HEK293 (cell line): Measurements from ENCODE around the gene BBX.
A peak's percentile ranks its signal among the peaks of the same experiment; 100 is the strongest.

Experiments
- BCL11A ChIP-seq: fragments of 450-650 bp; formaldehyde crosslinking; IDR thresholded peaks from 2 replicates; pipeline ENCODE4 v1.5.1; 2016; ENCODE audit warnings: low read depth, missing biosample characterization, missing genetic modification characterization
- HOXA7 ChIP-seq: sonication (generic); formaldehyde crosslinking; IDR thresholded peaks from 2 replicates; pipeline ENCODE4 v1.8.1; 2022; ENCODE audit warnings: missing genetic modification reagents, borderline replicate concordance
- HOXD13 ChIP-seq: sonication (generic); formaldehyde crosslinking; IDR thresholded peaks from 2 replicates; pipeline ENCODE4 v1.8.0; 2022; ENCODE audit warnings: missing genetic modification reagents, borderline replicate concordance
- INSM2 ChIP-seq: fragments of 450-650 bp; formaldehyde crosslinking; IDR thresholded peaks from 2 replicates; pipeline ENCODE4 v1.5.1; 2016; ENCODE audit warnings: missing biosample characterization, missing genetic modification characterization
- KLF17 ChIP-seq: fragments of 450-650 bp; formaldehyde crosslinking; IDR thresholded peaks from 2 replicates; pipeline ENCODE4 v1.5.1; 2016; ENCODE audit warnings: missing biosample characterization, missing genetic modification characterization
- MZF1 ChIP-seq: fragments of 450-650 bp; formaldehyde crosslinking; IDR thresholded peaks from 2 replicates; pipeline ENCODE4 v1.5.1; 2017; ENCODE audit warnings: missing biosample characterization, missing genetic modification characterization, borderline replicate concordance
- REST ChIP-seq: fragments of 450-650 bp; formaldehyde crosslinking; IDR thresholded peaks from 2 replicates; pipeline ENCODE4 v1.5.1; 2016; ENCODE audit warnings: missing biosample characterization, missing genetic modification characterization
- SP2 ChIP-seq: fragments of 450-650 bp; formaldehyde crosslinking; IDR thresholded peaks from 2 replicates; pipeline ENCODE4 v1.5.1; 2016; ENCODE audit warnings: missing biosample characterization, missing genetic modification characterization
- YY1 ChIP-seq: fragments of 450-650 bp; formaldehyde crosslinking; IDR thresholded peaks from 2 replicates; pipeline ENCODE4 v1.5.1; 2018; ENCODE audit warnings: missing biosample characterization, missing genetic modification characterization
- ZBTB10 ChIP-seq: fragments of 450-650 bp; formaldehyde crosslinking; IDR thresholded peaks from 2 replicates; pipeline ENCODE4 v1.5.1; 2016; ENCODE audit warnings: missing biosample characterization, missing genetic modification characterization
- ZBTB48 ChIP-seq: fragments of 450-650 bp; formaldehyde crosslinking; IDR thresholded peaks from 2 replicates; pipeline ENCODE4 v1.5.1; 2016; ENCODE audit warnings: missing biosample characterization, missing genetic modification characterization
- ZBTB8A ChIP-seq: fragments of 450-650 bp; formaldehyde crosslinking; IDR thresholded peaks from 2 replicates; pipeline ENCODE4 v1.5.1; 2016; ENCODE audit warnings: missing biosample characterization, missing genetic modification characterization
- ZNF112 ChIP-seq: fragments of 450-650 bp; formaldehyde crosslinking; IDR thresholded peaks from 2 replicates; pipeline ENCODE4 v1.5.0; 2017; ENCODE audit warnings: missing biosample characterization, missing genetic modification characterization
- ZNF19 ChIP-seq: fragments of 450-650 bp; formaldehyde crosslinking; IDR thresholded peaks from 2 replicates; pipeline ENCODE4; 2016; ENCODE audit warnings: missing biosample characterization, missing genetic modification characterization, low read depth
- ZNF221 ChIP-seq: fragments of 450-650 bp; formaldehyde crosslinking; IDR thresholded peaks from 2 replicates; pipeline ENCODE4 v1.5.1; 2017; ENCODE audit warnings: missing biosample characterization, missing genetic modification characterization, borderline replicate concordance
- ZNF266 ChIP-seq: fragments of 450-650 bp; formaldehyde crosslinking; IDR thresholded peaks from 2 replicates; pipeline ENCODE4 v1.5.1; 2016; ENCODE audit warnings: missing biosample characterization, missing genetic modification characterization, low read depth
- ZNF335 ChIP-seq: fragments of 450-650 bp; formaldehyde crosslinking; conservative IDR thresholded peaks from 2 replicates; pipeline ENCODE4 v1.5.1; 2016; ENCODE audit warnings: missing biosample characterization, missing genetic modification characterization
- ZNF433 ChIP-seq: fragments of 450-650 bp; formaldehyde crosslinking; IDR thresholded peaks from 2 replicates; pipeline ENCODE4 v1.5.1; 2016; ENCODE audit warnings: missing biosample characterization, missing genetic modification characterization, low read depth
- ZNF530 ChIP-seq: fragments of 450-650 bp; formaldehyde crosslinking; IDR thresholded peaks from 2 replicates; pipeline ENCODE4 v1.5.1; 2016; ENCODE audit warnings: low read depth, missing biosample characterization, missing genetic modification characterization
- ZNF544 ChIP-seq: fragments of 450-650 bp; formaldehyde crosslinking; IDR thresholded peaks from 2 replicates; pipeline ENCODE4 v1.5.0; 2017; ENCODE audit warnings: missing biosample characterization, missing genetic modification characterization
- ZNF548 ChIP-seq: fragments of 450-650 bp; formaldehyde crosslinking; IDR thresholded peaks from 2 replicates; pipeline ENCODE4 v1.5.1; 2016; ENCODE audit warnings: missing biosample characterization, missing genetic modification characterization
- ZNF571 ChIP-seq: fragments of 450-650 bp; formaldehyde crosslinking; IDR thresholded peaks from 2 replicates; pipeline ENCODE4 v1.5.0; 2017; ENCODE audit warnings: missing biosample characterization, missing genetic modification characterization
- ZNF621 ChIP-seq: fragments of 450-650 bp; formaldehyde crosslinking; IDR thresholded peaks from 2 replicates; pipeline ENCODE4 v1.5.1; 2017; ENCODE audit warnings: missing biosample characterization, missing genetic modification characterization
- ZNF664 ChIP-seq: fragments of 450-650 bp; formaldehyde crosslinking; IDR thresholded peaks from 2 replicates; pipeline ENCODE4 v1.5.1; 2016; ENCODE audit warnings: missing biosample characterization, missing genetic modification characterization
- ZNF692 ChIP-seq: fragments of 450-650 bp; formaldehyde crosslinking; IDR thresholded peaks from 2 replicates; pipeline ENCODE4 v1.5.1; 2016; ENCODE audit warnings: missing biosample characterization, missing genetic modification characterization
- ZSCAN23 ChIP-seq: fragments of 450-650 bp; formaldehyde crosslinking; IDR thresholded peaks from 2 replicates; pipeline ENCODE4 v1.5.1; 2016; ENCODE audit warnings: missing biosample characterization, missing genetic modification characterization
- ZSCAN30 ChIP-seq: fragments of 450-650 bp; IDR thresholded peaks from 2 replicates; pipeline ENCODE4 v1.5.1; 2018; ENCODE audit warnings: missing biosample characterization, mild to moderate bottlenecking, missing genetic modification characterization, moderate library complexity

The BBX gene

GRCh38 chr3:107524841-107525643 lies 2.3 kb downstream of the BBX start (continued):
- TF ChIP-seq ZBTB10 (tag by site-specific recombination): no peak
- TF ChIP-seq HOXD13 (CRISPR knock-in tag): no peak
- no peak for TF ChIP-seq ZNF692
- TF ChIP-seq HOXA7 (CRISPR knock-in tag): no peak
- TF ChIP-seq ZNF530: no peak
- no peak for TF ChIP-seq MZF1 (tag by site-specific recombination)
- no peak for TF ChIP-seq ZNF433 (tag by site-specific recombination)
- peak; percentile 82 for TF ChIP-seq ZNF335 (tag by site-specific recombination)
- TF ChIP-seq ZNF544: no peak
- 0 out of 2 replicates have a peak, but pooled peaks have one; percentile 12 for TF ChIP-seq REST
- TF ChIP-seq ZBTB48: no peak
- TF ChIP-seq ZNF19 (tag by site-specific recombination): no peak
- TF ChIP-seq ZNF664 (tag by site-specific recombination): no peak
- TF ChIP-seq ZNF221 (tag by site-specific recombination): no peak
- no peak for TF ChIP-seq ZNF548 (tag by site-specific recombination)
- peak; percentile 22; the same call in 1 of the 2 replicates for TF ChIP-seq SP2 (tag by site-specific recombination)
- TF ChIP-seq BCL11A: no peak
- TF ChIP-seq KLF17 (tag by site-specific recombination): no peak
- TF ChIP-seq ZBTB8A (tag by site-specific recombination): no peak
- no peak for TF ChIP-seq ZNF571 (tag by site-specific recombination)
- TF ChIP-seq ZNF266 (tag by site-specific recombination): no peak
- TF ChIP-seq ZNF112 (tag by site-specific recombination): no peak
- no peak for TF ChIP-seq ZNF621
- TF ChIP-seq ZSCAN23 (tag by site-specific recombination): no peak
- no peak for TF ChIP-seq ZSCAN30 (tag by site-specific recombination)
- no peak for TF ChIP-seq INSM2 (tag by site-specific recombination)
- 0 out of 2 replicates have a peak, but pooled peaks have one; percentile 19 for TF ChIP-seq YY1
